ENCODE measurements around the gene TBX21.

TBX21 gene

DNA sequence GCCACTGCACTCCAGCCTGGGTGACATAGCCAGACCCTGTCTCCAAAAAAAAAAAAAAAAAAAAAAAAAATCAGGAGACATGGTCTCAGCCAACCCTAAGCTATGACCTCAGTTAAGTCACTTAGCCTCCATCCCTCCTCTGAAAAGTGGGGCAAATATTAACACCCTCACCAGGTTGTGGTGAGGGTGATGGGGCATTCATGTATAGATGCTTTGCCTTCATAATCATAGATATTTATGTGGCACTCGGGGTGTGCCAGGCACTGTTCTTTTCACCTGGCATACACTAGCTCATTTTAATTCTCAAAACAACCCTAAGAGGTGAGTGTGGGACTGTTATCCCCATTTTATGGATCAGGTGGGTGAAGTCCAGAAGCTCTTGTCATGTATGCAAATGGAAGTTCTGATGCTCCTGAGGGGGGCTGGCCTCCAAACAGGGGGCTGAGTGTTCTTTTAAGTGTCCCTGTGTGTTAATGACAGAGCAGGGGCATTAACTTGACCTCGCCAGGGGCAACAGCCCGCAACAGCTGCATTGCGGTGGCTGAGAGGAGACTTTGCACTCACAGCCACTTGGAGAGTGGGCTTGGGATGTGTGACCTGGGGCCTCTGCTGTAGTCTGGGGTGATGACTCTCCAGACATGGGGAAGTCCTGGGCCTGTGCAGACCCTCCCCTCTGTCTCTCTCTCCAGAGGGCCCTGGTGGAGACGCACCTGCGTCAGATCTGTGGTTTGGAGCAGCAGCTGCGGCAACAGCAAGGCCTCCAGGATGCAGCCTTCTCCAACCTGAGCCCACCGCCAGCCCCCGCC, 34.9 kb upstream of the TBX21 start:
- no peak for DNase-seq

DNA sequence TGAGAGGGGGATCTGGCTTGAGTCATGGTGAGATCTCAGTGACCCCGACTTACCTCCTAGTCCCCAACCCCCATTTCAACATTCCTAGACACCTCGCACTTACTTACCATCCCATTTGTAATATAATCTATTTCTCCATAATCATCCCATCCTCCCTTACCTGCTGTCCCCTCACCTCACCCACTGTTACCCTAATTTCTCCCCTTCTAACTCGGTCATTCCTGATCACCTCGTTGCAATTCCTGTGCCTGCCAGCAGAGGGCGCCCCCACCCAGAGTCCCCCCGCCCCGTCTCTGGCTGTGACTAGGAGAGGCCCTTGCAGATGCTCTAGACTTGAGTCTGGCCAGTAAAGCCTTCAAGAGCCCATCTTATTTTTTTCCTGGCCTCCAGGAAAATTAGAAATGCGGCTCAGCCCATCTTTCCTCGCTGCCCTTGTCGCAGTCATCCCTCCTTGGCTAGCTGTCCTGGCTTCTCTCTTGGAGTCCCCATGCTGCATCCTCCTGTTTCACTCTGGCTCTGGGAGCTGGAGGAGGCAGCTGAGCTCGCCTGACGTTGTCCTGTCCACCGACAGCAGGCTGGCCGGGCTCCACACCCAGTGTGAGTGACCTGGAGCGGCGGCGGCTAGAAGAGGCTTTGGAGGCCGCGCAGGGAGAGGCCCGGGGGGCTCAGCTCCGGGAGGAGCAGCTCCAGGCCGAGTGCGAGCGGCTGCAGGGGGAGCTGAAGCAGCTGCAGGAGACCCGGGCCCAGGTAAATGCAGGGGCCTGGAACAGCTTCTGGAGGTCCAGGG, 34.1 kb upstream of the TBX21 start:
- peak in 10 of 14 donors; percentile 4 to 66 (median 31) for DNase-seq

DNA sequence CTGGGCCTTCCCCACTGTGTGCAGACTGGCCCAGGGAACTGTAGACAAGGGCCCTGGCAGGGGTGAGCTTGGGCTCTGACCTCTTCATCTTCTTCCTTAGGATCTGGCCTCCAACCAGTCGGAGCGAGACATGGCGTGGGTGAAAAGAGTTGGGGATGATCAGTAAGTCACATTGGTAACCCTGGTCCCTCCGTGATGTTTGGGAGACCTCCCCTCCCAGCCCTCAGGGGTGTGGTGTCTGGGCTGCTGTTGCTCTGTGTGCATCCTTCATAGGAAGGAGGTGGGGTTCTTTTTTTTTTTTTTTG, 33.5 kb upstream of the TBX21 start:
- DNase-seq: no peak

DNA sequence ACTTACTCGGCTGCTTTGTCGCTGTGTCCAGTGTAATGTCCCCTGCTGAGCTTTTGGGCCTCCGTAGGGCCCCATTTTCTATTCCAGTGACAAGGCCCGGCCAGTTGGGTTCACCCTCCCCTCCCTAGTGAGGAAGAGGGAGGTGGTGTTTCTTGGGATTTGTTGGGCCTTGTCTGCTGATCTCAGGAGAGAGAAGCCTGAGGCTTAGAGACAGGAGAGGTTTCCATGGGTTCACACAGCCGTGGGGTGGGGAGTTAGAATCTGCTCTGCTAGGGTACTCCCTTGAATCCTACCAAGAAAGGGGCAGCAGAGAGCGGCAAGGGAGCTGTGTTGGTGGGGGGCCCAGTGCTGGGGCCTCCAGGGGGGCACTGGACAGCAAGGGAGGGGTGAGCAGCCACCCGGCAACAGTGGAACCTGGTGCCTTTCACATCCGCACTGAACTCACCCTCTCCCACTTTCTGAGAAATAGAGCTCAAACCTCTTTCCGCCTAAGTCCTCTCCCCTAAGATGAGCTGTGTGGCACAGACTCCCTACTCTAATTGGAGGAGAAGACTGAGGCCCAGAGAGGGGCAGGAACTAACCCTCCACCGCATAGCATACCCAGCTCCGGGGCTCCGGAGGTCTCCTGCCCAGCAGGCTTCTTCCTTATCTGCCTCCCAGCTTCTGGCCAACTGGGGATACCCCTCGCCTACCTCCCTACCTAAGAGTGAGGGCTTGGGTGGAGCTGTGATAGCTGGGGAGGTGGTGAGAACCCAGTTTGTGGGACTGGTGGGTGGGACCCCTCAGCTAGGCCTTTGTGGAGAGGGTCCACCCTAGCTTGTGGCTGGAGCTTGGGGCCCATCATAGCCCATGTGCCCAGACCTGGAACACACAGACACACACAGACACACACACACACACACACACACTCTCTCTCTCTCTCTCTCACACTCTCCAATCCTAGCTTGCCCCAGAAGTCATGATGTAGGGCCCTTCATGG, 32.3 kb upstream of the TBX21 start:
- DNase-seq: no peak

DNA sequence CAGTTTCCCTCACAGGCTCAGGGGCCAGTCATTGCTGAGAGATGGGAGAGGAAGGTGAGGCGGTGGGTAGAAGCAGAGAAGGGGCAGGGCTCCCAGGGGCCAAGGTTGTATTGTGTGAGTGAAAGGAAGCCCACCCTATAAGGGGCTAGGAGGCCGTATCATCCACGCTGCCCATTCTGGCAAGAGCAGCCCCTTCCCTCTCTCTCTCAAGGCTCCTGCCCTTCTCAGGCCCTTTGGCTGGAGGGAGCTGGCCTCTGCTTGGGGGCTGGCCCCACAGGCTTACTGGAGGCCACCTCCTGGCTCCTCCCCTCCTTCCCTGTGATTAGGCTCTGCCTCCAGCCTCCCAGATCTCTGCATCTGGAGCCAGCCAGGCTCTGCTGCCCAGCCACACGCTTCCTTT, 31.4 kb upstream of the TBX21 start:
- DNase-seq: no peak

DNA sequence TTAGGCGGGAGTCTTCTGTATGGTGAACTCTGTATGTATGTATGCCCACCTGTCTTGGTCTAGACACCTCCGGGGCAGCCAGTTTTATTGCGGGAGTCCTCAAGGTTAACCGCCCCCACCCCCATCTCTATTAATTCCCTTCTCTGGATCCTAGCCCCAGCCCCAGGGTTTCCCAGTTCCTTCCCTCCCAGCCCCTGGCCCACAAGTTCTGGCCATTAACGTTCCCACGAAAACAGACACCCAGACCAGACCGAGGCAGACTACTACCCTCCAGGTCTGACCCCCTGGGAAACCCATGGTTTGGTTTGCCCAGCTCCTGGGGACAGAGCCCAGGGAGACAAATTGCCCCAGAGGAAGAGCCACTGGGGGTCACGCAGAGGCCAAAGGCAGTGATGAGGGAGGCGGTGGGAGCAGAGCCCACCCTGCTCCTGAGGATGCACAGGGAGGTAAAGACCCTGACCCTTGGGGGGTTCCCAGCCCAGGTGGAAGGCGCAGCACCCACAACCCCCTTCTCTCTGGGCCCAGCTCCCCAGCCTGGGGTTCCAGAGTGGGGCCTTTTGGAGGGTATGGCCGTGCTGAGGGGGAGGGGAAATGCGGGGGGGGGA, 30.5 kb upstream of the TBX21 start:
- no peak for DNase-seq

DNA sequence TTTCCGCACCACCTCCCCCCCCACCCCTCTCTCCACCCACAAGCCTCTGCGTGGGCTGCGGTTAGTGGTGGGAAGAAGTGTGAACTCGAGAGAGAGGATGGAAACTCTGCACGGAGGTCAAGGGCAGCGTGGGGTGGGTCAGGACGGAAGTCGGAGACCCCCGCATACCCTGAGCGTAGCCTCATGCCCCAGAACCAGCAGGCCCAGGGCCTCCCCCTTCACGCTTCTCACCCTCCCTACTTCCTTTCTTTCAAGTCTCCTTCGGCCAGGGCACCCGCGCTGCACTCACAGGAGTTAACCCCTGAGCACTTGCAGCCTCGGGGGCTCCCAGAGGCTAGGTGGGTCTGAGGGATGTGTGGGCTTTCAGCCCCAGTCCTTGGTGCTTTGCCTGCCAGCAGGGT, 29.8 kb upstream of the TBX21 start:
- DNase-seq: no peak

DNA sequence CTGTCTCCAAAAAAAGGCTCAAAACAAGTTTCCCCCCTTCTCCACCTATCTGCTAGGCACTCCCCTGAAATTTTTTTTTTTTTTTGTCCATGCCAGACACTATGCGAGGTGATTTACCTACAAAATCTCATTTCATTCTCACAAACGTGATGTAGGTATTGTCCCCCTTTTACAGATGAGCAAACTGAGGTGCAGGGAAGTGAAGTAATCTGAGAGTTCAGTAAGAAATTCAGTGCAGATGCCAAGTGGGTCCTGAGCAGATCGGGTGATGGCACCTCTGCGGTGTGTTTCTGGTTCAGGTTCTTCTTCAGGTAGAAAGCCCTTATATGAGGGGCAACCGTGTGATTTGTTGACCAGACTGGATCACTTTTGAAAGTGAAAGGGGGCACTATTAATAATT, 29.4 kb upstream of the TBX21 start:
- no peak for DNase-seq

DNA sequence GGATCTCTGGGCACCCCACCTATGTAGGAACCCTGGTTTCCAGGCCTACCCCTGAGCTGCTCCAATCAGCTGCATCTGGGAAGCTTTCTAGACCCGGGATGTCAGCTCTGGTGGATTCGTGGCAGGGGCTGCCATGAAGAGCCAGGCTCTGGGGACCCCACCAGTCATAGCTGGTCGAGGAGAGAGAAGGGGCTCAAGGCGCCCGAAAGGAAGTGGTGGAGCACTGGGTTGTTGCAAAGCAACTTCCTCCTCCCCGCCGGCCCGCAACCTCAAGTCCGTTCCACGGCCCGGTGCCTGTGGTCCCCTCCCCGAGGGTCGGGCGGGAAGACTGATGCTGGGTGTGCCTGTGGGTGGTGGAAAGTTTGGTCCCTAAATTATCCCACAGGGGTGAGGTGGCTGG, 28.9 kb upstream of the TBX21 start:
- no peak for DNase-seq

DNA sequence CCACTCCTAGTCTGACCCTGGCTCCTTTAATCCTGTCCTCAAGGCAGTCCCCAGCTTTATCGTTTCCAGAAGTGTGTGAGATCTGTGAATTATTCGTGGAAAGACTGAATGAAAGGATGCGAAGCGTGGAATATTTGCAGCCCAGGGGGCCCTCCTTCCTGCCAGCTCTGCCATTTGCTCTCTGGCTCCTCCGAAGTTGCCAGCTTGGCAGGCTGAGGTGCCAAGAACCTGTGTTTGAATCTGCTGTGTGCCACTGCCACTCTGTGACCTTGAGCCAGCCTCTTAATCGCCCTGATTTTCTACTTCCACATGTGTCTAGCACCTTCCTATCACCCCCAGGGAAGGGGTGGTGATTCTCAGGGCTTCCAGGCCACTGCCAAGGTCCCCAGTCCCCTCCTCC, 28.3 kb upstream of the TBX21 start:
- peak in 1 of 14 donors; percentile 26 for DNase-seq

DNA sequence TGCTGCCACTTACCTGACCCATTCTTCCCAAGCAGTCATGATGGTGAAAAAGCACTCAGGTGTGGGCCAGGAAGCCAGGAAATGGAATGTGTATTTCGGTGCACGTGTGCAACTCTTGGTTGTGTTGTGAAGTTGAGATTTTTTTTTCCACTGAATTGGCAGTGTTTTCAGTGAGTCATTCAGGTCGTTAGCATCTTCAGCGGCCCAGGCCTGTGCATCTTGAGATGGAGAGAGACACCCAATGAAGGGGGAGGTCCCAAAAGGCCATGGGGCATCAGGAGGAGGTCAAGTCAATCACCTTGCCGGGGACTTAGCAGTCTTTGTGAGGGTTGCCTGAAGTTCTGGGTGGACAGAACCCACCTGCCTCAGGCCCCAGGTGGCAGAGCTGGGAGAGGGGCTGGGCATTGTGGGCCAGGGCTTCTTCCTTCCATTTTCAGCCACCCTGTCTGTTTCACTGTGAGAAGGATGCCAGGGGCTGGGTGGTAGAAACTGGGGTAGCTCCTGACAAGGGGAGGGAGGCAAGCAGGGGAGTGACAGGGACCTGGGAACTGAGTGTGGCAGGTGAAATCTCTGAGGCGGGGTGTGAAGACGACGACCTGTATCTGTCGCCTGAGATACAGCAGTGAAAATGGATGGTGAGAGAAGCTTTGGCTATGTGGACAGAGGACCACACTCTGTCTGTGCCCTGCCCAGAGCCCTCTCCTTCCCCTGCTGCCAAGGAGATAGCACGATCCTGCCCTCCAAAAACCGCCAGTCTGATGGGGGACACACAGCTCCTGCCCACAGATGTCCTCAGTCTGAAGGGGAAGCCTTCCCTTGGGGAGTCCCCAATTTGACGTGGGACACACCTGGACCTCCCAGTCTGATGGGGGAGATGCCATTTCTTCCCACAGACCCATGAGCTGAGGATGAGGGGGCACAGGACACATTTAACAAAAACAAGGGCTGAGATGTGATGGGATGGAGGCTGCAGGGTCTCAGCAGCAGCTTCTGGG, 27.2 kb upstream of the TBX21 start:
- no peak for DNase-seq

DNA sequence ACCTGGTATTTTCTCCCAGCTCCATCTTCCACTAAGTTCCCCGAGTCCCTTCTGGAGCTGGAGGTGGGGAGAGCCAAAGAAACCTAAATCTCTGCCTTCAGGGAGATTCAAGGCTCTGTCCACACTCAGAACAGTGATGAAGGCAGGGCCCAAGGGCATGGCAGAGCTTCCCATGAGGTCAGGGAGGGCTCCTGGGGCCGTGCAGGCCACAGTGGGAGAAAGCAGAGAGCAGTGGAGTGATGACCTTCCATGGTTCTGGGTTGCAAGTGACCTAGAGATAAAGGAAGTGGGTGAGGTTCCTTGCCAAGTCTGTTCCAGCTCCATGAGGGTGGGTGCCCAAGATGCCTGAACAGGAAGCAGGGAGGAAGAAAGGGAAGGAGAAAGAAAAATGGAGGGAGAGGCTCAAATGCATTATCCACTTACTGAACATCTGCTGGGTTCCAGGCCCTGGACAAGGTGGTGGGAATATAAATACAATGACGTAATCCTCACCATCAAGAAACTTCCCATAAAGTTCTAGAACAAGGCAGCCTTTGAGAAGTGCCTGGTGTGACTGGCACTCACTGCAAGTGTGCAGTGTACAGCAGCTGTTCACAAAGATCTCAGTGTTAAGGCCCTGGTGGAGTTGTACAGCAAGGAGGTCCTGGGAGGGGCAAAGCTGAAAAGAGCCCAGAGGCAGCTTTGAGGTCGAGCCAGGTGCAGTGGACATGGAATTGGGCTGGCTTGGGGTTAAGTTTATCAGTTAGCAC, 25.8 kb upstream of the TBX21 start:
- DNase-seq: peak in 9 of 14 donors; percentile 13 to 53 (median 23)

DNA sequence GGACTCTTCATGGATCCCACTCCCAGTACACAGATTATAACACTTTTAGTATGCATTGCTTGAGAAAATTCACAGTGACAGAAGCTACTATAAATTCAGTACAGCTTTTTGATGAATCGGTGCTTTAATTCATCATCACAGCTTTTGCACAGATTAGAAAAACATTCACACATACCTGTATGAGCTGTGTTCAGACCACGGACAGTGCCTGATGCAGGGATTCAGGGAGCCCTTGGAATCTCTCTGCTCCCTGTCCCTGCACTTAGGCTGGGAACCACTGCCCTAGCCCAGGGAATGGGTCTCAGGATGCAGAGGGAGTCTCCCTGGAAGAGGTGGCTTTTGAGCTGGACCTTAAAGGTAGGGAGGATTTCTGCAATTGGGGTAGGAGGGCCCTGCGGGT, 25.2 kb upstream of the TBX21 start:
- no peak for DNase-seq

DNA sequence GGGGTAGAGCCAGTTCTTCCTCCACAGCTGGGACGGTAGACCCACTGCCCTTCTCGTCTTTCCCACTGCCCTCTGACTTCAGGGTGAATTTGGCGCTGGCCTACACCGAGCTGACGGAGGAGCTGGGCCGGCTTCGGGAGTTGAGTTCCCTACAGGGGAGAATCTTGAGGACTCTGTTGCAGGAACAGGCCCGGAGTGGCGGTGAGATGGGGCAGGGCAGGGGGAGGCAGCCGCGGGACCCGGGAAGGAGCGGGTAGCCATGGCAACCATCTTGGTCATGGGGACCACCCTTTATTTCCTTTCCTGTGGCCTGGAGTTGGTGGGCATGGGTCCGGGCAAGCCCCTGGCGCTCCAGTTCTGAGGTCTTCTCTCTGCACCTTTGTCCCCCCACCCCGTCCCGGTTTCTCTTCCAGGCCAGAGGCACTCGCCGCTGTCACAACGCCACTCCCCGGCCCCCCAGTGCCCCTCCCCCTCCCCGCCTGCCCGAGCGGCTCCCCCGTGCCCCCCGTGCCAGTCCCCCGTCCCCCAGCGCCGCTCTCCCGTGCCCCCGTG, 24.6 kb upstream of the TBX21 start:
- DNase-seq: peak in 1 of 14 donors; percentile 28

DNA sequence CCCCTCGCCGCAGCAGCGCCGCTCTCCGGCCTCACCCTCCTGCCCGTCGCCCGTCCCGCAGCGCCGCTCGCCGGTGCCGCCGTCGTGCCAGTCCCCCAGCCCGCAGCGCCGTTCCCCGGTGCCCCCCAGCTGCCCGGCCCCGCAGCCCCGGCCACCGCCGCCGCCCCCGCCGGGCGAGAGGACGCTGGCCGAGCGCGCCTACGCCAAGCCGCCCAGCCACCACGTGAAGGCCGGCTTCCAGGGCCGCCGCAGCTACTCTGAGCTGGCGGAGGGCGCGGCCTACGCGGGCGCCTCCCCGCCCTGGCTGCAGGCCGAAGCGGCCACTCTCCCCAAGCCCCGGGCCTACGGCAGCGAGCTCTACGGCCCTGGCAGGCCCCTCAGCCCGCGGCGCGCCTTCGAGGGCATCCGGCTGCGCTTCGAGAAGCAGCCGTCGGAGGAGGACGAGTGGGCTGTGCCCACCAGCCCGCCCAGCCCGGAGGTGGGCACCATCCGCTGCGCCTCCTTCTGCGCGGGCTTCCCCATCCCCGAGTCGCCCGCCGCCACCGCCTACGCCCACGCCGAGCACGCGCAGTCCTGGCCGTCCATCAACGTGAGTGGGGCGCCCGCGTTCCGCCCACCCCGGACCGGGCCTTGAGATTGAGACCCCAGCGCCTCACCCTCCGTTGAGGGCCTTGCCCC, 24.0 kb upstream of the TBX21 start:
- DNase-seq: peak in 4 of 14 donors; percentile 5 to 43 (median 18)

DNA sequence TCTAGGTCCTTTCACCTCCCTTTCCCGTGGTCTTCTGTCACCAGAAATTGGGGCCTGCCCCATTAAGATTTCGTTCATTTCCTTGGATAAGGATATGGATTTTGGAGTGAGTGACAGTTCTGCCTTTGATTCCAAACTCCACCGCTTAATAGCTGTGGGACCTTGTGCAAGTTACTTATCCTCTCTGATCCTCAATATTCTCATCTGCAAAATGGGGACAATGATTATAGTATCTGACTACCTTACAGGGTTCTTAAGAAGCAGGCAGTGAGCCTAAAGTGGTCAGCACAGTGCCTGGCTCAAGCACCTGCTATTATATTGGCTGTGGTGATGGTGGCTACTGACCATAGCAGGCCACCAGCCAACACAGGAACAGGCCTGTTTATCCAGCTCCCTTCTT, 23.4 kb upstream of the TBX21 start:
- no peak for DNase-seq

DNA sequence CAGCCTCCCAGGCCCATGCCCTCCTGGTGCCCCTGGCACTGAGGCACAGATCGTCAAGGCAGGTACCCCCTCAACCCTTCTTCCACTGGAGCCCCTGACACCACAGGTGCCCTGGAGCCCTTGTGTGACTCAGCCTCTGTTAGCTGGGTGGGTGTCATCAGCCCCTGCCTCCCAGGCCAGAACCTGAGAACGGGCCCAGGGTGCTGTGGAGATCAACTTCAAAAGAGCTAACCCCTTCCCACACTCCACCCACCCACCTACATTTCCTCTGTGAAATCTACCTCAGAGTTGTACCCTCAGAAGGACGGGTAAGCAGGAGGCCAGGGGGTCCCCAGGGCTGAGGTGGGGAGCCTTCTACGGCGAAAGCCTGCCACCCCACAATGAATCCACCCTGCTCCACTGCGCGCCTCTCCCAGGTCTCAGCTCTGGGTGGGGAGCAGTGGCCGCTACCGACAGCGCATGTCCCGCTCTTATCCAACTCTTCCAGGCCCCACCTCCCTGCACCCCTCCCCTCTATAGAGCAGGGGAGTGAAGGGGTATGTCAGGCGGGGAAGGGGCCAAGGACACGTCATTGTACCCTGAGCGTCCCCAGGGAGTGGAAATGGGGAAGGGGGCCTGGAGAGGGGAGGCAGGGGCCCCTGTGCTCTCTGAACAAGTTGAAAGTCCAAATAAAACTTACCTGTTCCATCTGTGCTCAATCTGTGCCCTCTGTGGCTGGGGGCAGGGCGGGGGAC, 21.5 kb upstream of the TBX21 start:
- DNase-seq: no peak

DNA sequence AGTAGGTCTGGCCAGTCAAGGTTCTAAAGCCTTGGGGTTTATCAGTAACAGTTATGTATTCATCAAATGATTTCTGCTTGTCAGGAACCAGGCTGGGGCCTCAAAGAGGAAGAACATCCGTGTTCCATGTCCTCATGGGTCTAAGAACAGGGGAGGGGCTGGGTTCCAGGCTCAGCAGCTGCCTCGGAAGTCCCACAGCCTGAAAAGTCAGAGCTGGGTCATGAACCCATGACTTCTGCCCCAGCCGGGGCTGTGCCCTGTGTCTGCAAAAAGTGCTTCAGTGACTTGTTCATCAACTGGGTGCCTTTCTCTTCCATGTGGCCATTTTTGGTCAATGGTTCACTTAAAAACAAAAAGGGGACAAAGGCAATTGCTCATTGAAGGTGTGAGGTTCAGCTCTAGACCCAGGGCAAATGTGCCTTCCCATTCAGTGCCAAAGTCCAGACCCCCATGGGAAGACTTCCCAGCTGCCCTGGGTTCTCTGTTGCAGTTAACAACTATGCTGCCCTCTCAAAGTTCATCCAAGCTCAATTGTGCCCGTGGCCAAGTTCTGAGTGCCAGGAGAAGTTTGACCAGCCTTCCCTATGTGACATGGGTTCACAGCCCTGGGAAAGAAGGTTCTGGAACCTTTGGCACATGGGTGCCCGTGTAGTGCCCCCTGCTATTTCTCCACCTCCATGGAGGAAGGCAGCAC, 20.6 kb upstream of the TBX21 start:
- DNase-seq: no peak
